ENCODE data around the gene ECE1. TPM values are rescaled to one million over a fixed set of nuclear protein-coding genes. Genes with fewer than 3 reads are reported as not detected.

ECE1 gene
- total and polyA plus RNA-seq, 2 of the 8 experiments (the other 6 are each of a cell fraction or from before 2014, with no cell fraction given), result 21.4 to 36.8 TPM

DNA sequence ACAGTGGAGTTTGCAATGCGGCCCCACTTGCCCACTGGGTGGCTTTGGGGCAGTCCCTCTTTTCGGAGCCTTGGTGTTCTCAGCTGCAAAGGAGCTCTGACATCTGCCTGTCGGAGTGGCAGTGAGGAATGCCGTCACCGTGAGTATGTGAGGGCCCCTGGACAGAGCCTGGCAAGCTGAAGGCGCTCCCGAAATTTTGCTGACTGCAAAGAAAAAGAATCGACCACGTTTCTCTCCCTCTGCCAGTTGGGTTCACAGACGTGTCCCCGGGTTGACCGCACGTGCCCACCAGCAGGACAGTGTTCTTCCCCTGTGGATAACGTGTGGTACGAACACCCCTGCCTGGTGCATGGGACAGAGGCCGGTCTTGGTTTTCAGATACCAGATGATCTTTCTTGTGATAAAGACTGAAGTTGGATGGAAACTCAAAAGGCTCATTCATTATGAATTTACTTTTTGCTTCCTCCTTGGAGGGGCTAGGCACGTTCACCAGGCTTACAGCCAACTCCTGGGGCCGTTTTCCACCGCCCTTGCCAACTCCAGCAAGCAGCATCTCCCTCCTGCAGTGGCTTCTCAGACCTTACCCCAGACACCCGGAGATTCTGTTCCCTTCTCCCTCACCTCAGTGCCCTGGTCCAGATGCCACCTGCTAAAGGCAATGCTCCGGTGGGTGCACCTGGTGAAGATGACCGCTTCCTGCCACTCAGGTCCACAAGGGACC, 29.7 kb downstream of the ECE1 start:
- Histone ChIP-seq H3K9ac (replicated peaks in 1 of 4; ENCODE audit: extremely low read depth in 1 of 4, low read depth in 3 of 4, low read length in 3 of 4) (no peak overlapping the region), H3K36me3 (ENCODE audit: control insufficient read depth in 2 of 4, insufficient read depth in 4 of 4, low read length in 3 of 4) (no peaks in the 10 kb centered on the region; a peak in 2 of 8 replicates), H3K18ac (ENCODE audit: extremely low read depth, low read length) (no peak overlapping the region), H2BK5ac (ENCODE audit: low read depth, low read length) (peak overlapping the region; percentile 35; the same call in 1 of the 2 replicates), H2BK120ac (replicated peaks; ENCODE audit: low read depth, low read length) (no peak overlapping the region), H3K4ac (replicated peaks; ENCODE audit: insufficient read length, low read depth, low read length) (no peak overlapping the region), H2BK12ac (ENCODE audit: low read depth, low read length) (peak overlapping the region; percentile 39; the same call in 1 of the 2 replicates), H3K27me3 (replicated peaks in 1 of 4; ENCODE audit: control insufficient read depth in 3 of 4, extremely low read depth in 1 of 4, insufficient read depth in 3 of 4, low read length in 3 of 4) (no peaks in the 10 kb centered on the region), H3K4me3 (ENCODE audit: extremely low read depth in 1 of 4, insufficient read depth in 2 of 4, low read depth in 3 of 4, low read length in 4 of 4) (no peak overlapping the region), H3K23ac (ENCODE audit: insufficient read length) (no peak overlapping the region), H2BK15ac (ENCODE audit: low read length) (peak overlapping the region; percentile 46; the same call in 1 of the 2 replicates), H2BK20ac (ENCODE audit: low read length) (no peak overlapping the region), H3K23me2 (ENCODE audit: low read depth, low read length) (no peaks in the 10 kb centered on the region), H2AK5ac (ENCODE audit: low read depth, low read length) (no peak overlapping the region), H3K56ac (replicated peaks; ENCODE audit: insufficient read length, low read depth, low read length) (no peak overlapping the region), H4K8ac (ENCODE audit: extremely low read depth, insufficient read depth, low read length) (no peak overlapping the region), H3K79me2 (ENCODE audit: control insufficient read depth in 1 of 2, insufficient read depth in 2 of 2, low read length in 2 of 2) (no peaks in the 10 kb centered on the region), H3K9me3 (ENCODE audit: insufficient read depth in 2 of 2, low read depth in 1 of 2, low read length in 1 of 2) (no peaks in the 10 kb centered on the region), H3K79me1 (ENCODE audit: low read depth, low read length) (no peaks in the 10 kb centered on the region), H3K4me2 (ENCODE audit: insufficient read depth in 1 of 2, low read depth in 2 of 2, low read length in 2 of 2) (no peak overlapping the region), H3K4me1 (replicated peaks in 1 of 4; ENCODE audit: control insufficient read depth in 3 of 4, insufficient read depth in 4 of 4, low read length in 3 of 4) (peaks cover 0 to 15% (median 7%) of the 10 kb centered on the region in 4 experiments; a peak in 5 of 7 replicates), H3K27ac (ENCODE audit: low read depth, low read length) (no peak overlapping the region), H4K91ac (replicated peaks; ENCODE audit: insufficient read length, low read length) (no peak overlapping the region), H3K14ac (ENCODE audit: insufficient read length) (no peak overlapping the region), H2AFZ (ENCODE audit: low read length) (no peak overlapping the region), H4K5ac (ENCODE audit: insufficient read length, low read depth, low read length) (no peak overlapping the region), H4K20me1 (replicated peaks in 1 of 2; ENCODE audit: control insufficient read depth in 1 of 2, insufficient read depth in 2 of 2, low read length in 2 of 2) (peaks cover 0 to 2% of the 10 kb centered on the region in 2 experiments)
- TF ChIP-seq BCL11A (IDR thresholded peaks at IDR 0.05; ENCODE audit: low read depth in 2 of 2, low read length in 2 of 2), result no peak
- no peak for TF ChIP-seq POU5F1 (IDR thresholded peaks at IDR 0.05; ENCODE audit: low read depth, low read length)
- no peak for TF ChIP-seq YY1 (IDR thresholded peaks at IDR 0.05; ENCODE audit: low read depth, low read length)
- TF ChIP-seq, protein P1, sequence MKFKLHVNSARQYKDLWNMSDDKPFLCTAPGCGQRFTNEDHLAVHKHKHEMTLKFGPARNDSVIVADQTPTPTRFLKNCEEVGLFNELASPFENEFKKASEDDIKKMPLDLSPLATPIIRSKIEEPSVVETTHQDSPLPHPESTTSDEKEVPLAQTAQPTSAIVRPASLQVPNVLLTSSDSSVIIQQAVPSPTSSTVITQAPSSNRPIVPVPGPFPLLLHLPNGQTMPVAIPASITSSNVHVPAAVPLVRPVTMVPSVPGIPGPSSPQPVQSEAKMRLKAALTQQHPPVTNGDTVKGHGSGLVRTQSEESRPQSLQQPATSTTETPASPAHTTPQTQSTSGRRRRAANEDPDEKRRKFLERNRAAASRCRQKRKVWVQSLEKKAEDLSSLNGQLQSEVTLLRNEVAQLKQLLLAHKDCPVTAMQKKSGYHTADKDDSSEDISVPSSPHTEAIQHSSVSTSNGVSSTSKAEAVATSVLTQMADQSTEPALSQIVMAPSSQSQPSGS (IDR thresholded peaks at IDR 0.05; ENCODE audit: low read length), result no peak
- TF ChIP-seq ASH2L (IDR thresholded peaks at IDR 0.05; ENCODE audit: low read length), result no peak
- no peak for TF ChIP-seq JUND (IDR thresholded peaks at IDR 0.05; ENCODE audit: low read length)
- TF ChIP-seq POLR2AphosphoS5 (IDR thresholded peaks at IDR 0.05; ENCODE audit: low read depth, low read length), result no peak
- no peak for TF ChIP-seq SIX5 (IDR thresholded peaks at IDR 0.05; ENCODE audit: low read depth, low read length)
- TF ChIP-seq CBX8 (IDR thresholded peaks at IDR 0.05; ENCODE audit: borderline replicate concordance, low read depth, low read length), result no peak
- TF ChIP-seq HDAC6 (IDR thresholded peaks at IDR 0.05; ENCODE audit: low read depth, low read length), result no peak
- no peak for DNase-seq (ENCODE audit: low read depth in 1 of 2, low spot score in 2 of 2)
- CTCF ChIA-PET (ENCODE audit: partially characterized antibody), result interaction anchor here (1.0 to 12.4 kb wide), 12 partner anchors 10 to 107 kb away, joined by 3 to 374 read pairs (median 6); no protein-coding TSS in a partner anchor
- 89% methylated on average over 22 of the region's 22 CpGs; no CpG with 5 or more reads in 1 of the 2 experiments for WGBS, 2 experiments (ENCODE audit: extremely low coverage in 1 of 2, insufficient coverage in 1 of 2, insufficient read length in 1 of 2, insufficient replicate concordance in 2 of 2, low coverage in 1 of 2, low lambda C conversion rate in 2 of 2, missing lambda C conversion rate in 1 of 2)
- POLR2A ChIA-PET (ENCODE audit: partially characterized antibody), result interaction anchor here (1.0 to 1.7 kb wide), 4 partner anchors 10 to 66 kb away, joined by 3 to 4 read pairs (median 4); no protein-coding TSS in a partner anchor
- no peak for FAIRE-seq
